Measurements from ENCODE around the gene ACAD11. TPM values are rescaled to one million over a fixed set of nuclear protein-coding genes. Genes with fewer than 3 reads are reported as not detected.

ACAD11 gene
- total RNA-seq, 1 experiment from 2014 or later: 15.6 TPM

DNA sequence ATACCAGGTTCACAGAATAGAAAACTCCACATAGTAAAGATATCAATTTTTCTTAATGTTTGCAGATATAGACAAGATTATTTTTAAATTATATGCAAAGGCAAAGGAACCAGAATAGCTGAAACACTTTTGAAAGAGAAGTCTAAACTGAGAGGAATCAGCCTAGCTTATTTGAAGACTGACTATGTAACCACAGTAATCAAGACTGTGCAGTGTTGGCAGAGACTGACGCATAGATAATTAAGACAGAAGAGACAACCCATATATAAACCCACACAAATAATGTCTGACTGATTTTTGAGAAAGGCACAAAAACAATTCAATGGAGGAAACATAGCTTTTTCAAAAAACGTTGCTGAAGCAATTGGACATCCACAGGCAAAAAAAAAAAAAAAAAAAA, 91.2 kb downstream of the ACAD11 start:
- no peak overlapping the region for H3T11ph ChIP-seq (ENCODE audit: low read length)
- H4K20me1 ChIP-seq (ENCODE audit: control insufficient read depth, insufficient read depth, insufficient read length): no peaks in the 10 kb centered on the region
- no peaks in the 10 kb centered on the region for H3K4me1 ChIP-seq (ENCODE audit: insufficient read depth, low read length)
- Mint-ChIP-seq H3K4me1 (no peaks in the 10 kb centered on the region), H3K4me3 (no peak overlapping the region), H3K27me3 (ENCODE audit: low read depth) (no peaks in the 10 kb centered on the region), H3K27ac (no peak overlapping the region), H3K36me3 (ENCODE audit: insufficient read depth in 1 of 3, low read depth in 3 of 3) (peaks cover 6 to 13% (median 11%) of the 10 kb centered on the region in 3 experiments; a peak in 6 of 7 replicates), H3K9me3 (peaks cover 0 to 4% of the 10 kb centered on the region in 2 experiments; a peak in 3 of 5 replicates)
- no peak overlapping the region for H3K56ac ChIP-seq (ENCODE audit: insufficient read length, low read depth, low read length)
- no peak overlapping the region for H3K9ac ChIP-seq (ENCODE audit: extremely low read depth, insufficient read length, low read length)
- WGBS (ENCODE audit: extremely low coverage, insufficient read length, low lambda C conversion rate): no CpG with 5 or more reads among the region's 2 CpGs
- H3K23me2 ChIP-seq (ENCODE audit: insufficient read length, low read depth, low read length, poor library complexity, severe bottlenecking): no peaks in the 10 kb centered on the region
- no peaks in the 10 kb centered on the region for H3K79me2 ChIP-seq (ENCODE audit: insufficient read depth, low read length)
- H3K14ac ChIP-seq (ENCODE audit: insufficient read depth, low read length): no peak overlapping the region
- H4K5ac ChIP-seq (ENCODE audit: insufficient read length, low read depth, low read length): no peak overlapping the region
- no peak overlapping the region for H2AFZ ChIP-seq (ENCODE audit: low read length)
- DNase-seq: no peak
- no peaks in the 10 kb centered on the region for H3K79me1 ChIP-seq (ENCODE audit: insufficient read depth, low read depth, low read length, poor library complexity, severe bottlenecking)
- H4K91ac ChIP-seq (ENCODE audit: insufficient read length, low read depth, low read length): no peak overlapping the region
- H3K4ac ChIP-seq (ENCODE audit: low read depth, low read length): no peak overlapping the region
- no peak overlapping the region for H2BK5ac ChIP-seq (ENCODE audit: insufficient read length, low read length)
- H3K27me3 ChIP-seq (ENCODE audit: insufficient read depth, low read length): no peaks in the 10 kb centered on the region
- no peaks in the 10 kb centered on the region for H3K9me3 ChIP-seq (ENCODE audit: control insufficient read depth, low read depth, low read length)
- no peak overlapping the region for H2BK20ac ChIP-seq (ENCODE audit: low read depth, low read length, poor library complexity, severe bottlenecking)
- no peak overlapping the region for H2BK15ac ChIP-seq (ENCODE audit: low read depth, low read length)
- TF ChIP-seq, protein P1, sequence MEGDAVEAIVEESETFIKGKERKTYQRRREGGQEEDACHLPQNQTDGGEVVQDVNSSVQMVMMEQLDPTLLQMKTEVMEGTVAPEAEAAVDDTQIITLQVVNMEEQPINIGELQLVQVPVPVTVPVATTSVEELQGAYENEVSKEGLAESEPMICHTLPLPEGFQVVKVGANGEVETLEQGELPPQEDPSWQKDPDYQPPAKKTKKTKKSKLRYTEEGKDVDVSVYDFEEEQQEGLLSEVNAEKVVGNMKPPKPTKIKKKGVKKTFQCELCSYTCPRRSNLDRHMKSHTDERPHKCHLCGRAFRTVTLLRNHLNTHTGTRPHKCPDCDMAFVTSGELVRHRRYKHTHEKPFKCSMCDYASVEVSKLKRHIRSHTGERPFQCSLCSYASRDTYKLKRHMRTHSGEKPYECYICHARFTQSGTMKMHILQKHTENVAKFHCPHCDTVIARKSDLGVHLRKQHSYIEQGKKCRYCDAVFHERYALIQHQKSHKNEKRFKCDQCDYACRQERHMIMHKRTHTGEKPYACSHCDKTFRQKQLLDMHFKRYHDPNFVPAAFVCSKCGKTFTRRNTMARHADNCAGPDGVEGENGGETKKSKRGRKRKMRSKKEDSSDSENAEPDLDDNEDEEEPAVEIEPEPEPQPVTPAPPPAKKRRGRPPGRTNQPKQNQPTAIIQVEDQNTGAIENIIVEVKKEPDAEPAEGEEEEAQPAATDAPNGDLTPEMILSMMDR (conservative IDR thresholded peaks at IDR 0.05): no peak
- H2BK12ac ChIP-seq (ENCODE audit: insufficient read length, low read depth, low read length): no peak overlapping the region
- H3K27ac ChIP-seq (ENCODE audit: insufficient read length, low read depth, low read length): no peak overlapping the region
- no peak overlapping the region for H4K8ac ChIP-seq (replicated peaks; ENCODE audit: insufficient read length, low read depth, low read length)
- no peak overlapping the region for H2BK120ac ChIP-seq (ENCODE audit: low read depth, low read length, poor library complexity, severe bottlenecking)
- H3K18ac ChIP-seq (ENCODE audit: insufficient read length, low read depth, low read length): no peak overlapping the region
- H3K23ac ChIP-seq (ENCODE audit: insufficient read length, low read depth, low read length): no peak overlapping the region
- H3K4me2 ChIP-seq (ENCODE audit: insufficient read depth, insufficient read length, low read length): no peak overlapping the region
- no peak overlapping the region for H2AK5ac ChIP-seq (ENCODE audit: insufficient read length, low read length)
